K562 (cell line): ENCODE measurements around the gene GPHA2. TPM values are rescaled to one million over a fixed set of nuclear protein-coding genes. Genes with fewer than 3 reads are reported as not detected.

ENCODE experiments used
- CXXC5 ChIP-seq: fragments of 250-450 bp; sonication (Bioruptor Pico); IDR thresholded peaks from 2 replicates; pipeline ENCODE4 v1.8.0; 2022; ENCODE audit warnings: inconsistent platforms, mild to moderate bottlenecking, moderate library complexity
- DMBX1 ChIP-seq: fragments of 250-450 bp; sonication (Bioruptor Pico); IDR thresholded peaks from 2 replicates; pipeline ENCODE4 v1.8.0; 2022; ENCODE audit warnings: inconsistent platforms, mild to moderate bottlenecking, moderate library complexity, borderline replicate concordance
- EP400 ChIP-seq: fragments of 450-650 bp; IDR thresholded peaks from 2 replicates; pipeline ENCODE4 v1.6.1; 2017; ENCODE audit warnings: antibody characterized with exemption, mild to moderate bottlenecking, moderate library complexity
- EWSR1 ChIP-seq: fragments of 450-650 bp; IDR thresholded peaks from 2 replicates; pipeline ENCODE4 v1.6.1; 2018; ENCODE audit warnings: borderline replicate concordance, mild to moderate bottlenecking, low read depth, moderate library complexity; ENCODE audit not compliant: partially characterized antibody
- FOXK1 ChIP-seq: sonication (generic); formaldehyde crosslinking; IDR thresholded peaks from 2 replicates; pipeline ENCODE4 v1.8.0; 2022; ENCODE audit warnings: missing genetic modification reagents, mild to moderate bottlenecking, borderline replicate concordance
- HDAC8 ChIP-seq: fragments of 450-650 bp; IDR thresholded peaks from 2 replicates; pipeline ENCODE4 v1.6.1; 2016; ENCODE audit warnings: mild to moderate bottlenecking, missing genetic modification characterization, moderate library complexity, missing compliant biosample characterization
- LCOR ChIP-seq: sonication (generic); formaldehyde crosslinking; IDR thresholded peaks from 2 replicates; pipeline ENCODE4 v1.8.0; 2022; ENCODE audit warnings: mild to moderate bottlenecking, missing genetic modification reagents
- MNT ChIP-seq, 2 experiments: fragments of 450-650 bp; conservative IDR thresholded peaks; 2 replicates each; pipeline ENCODE4 v1.6.1; 2017; ENCODE audit warnings: mild to moderate bottlenecking in 2 of 2, moderate library complexity in 2 of 2
- MTA2 ChIP-seq: fragments of 450-650 bp; IDR thresholded peaks from 2 replicates; pipeline ENCODE4 v1.6.1; 2016; ENCODE audit warnings: low read depth
- NFIX ChIP-seq: fragments of 250-450 bp; sonication (Bioruptor Pico); IDR thresholded peaks from 2 replicates; pipeline ENCODE4 v1.4.0; 2020; ENCODE audit warnings: low read depth, mild to moderate bottlenecking, moderate library complexity
- NR3C1 ChIP-seq: sonication (generic); formaldehyde crosslinking; IDR thresholded peaks from 2 replicates; pipeline ENCODE4 v1.8.1; 2022; ENCODE audit warnings: missing genetic modification reagents
- PRPF4 ChIP-seq: fragments of 200-400 bp; formaldehyde crosslinking; IDR thresholded peaks from one replicate; pipeline ENCODE4 v1.6.1; 2017; ENCODE audit warnings: low read length, low read depth, mild to moderate bottlenecking; ENCODE audit not compliant: insufficient read depth, poor library complexity, severe bottlenecking
- TEAD1 ChIP-seq, 2 experiments: fragments of 450-650 bp in 1 of 2; sonication (generic) in 1 of 2; formaldehyde crosslinking; IDR thresholded peaks; 2 replicates each; pipeline versions ENCODE4 v1.4.0 to v1.8.0; 2020 to 2022; ENCODE audit warnings: mild to moderate bottlenecking in 2 of 2, missing genetic modification reagents in 1 of 2
- VEZF1 ChIP-seq: fragments of 200-800 bp; sonication (Bioruptor generic); IDR thresholded peaks from 2 replicates; pipeline ENCODE4 v1.6.1; 2017; ENCODE audit warnings: missing genetic modification characterization, missing compliant biosample characterization
- ZNF398 ChIP-seq: fragments of 250-450 bp; sonication (Bioruptor Pico); IDR thresholded peaks from 2 replicates; pipeline ENCODE4 v1.8.0; 2021; ENCODE audit warnings: moderate library complexity, mild to moderate bottlenecking, inconsistent platforms
- polyA plus RNA-seq, 8 experiments: library from polyadenylated mRNA; depleted of rRNA in 4 of 8; stranded (reverse) in 5 of 8; unstranded in 3 of 8; fragments of >200 nt; fragmentation: Nextera tagmentation in 2 of 8; fragmentation: Illumina TruSeq in 1 of 8; extraction: Ambion mirVana in 2 of 8; extraction: Trizol in 1 of 8; gene quantifications; 2 replicates each; pipeline versions ENCODE4 v1.2.1 to v1.2.3, GENCODE V29; 2011 to 2014; ENCODE audit warnings: inconsistent platforms in 1 of 8, missing spikeins in 1 of 8
- total RNA-seq, 7 experiments: library from RNA; depleted of rRNA in 6 of 7; stranded (reverse); fragments of >200 nt in 6 of 7; fragmentation: Illumina TruSeq in 2 of 7; extraction: Trizol in 2 of 7; gene quantifications; 2 replicates each; pipeline versions ENCODE4 v1.2.1 to v1.2.3, GENCODE V29; 2011 to 2021; ENCODE audit warnings: low replicate concordance in 1 of 7
- TF ChIP-seq, protein P1 (sequence below): sonication (generic); formaldehyde crosslinking; IDR thresholded peaks from 2 replicates; pipeline ENCODE4 v1.8.0; 2022; ENCODE audit warnings: mild to moderate bottlenecking, missing genetic modification reagents, borderline replicate concordance

GPHA2 gene
- total and polyA plus RNA-seq, 9 of the 15 experiments (the other 6 are each of a cell fraction or from before 2014, with no cell fraction given): 0.17 to 0.22 TPM; not detected in 7

DNA sequence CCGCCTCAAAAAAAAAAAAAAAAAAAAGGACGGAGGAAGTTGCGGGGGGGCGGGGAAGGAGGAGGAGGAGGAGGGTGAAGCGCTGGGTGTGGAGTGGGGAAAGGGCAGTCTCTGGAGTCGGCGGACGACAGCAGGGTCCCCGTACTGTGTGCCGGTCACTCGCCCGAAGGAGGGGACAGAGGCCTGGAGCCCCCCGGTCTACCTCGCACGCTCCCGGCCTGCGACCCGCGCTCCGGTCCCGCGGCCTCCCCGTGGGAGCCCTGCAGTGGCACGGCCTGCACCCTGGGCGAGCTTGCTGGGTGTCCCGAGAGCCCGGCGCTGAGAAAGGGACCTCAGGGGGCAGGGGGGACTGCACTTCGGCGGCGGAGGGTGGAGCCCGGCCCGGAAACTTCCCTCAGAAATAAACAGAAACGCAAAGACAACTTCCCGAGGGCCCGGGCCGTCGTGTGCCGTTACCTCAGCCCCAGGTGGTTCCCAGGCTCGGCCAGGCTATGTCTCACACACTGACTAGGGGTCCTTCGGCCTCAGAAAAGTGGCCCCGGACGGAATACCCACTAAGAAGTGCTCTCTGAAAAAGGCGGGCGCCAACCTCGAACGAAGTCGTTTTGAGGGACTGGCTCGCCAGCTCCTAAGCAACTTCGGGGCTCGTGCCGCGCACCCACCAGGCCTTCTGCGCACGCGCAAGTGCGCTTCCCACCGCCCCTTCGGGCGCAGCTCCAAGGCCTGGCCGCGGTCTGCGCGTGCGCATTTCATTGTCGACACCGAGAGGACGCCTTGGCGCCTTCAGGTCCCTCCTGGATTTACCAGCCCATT, 35.9 kb upstream of the GPHA2 start, which contains the start of gene MAJIN (continued):
- TF ChIP-seq MNT (conservative IDR thresholded peaks at IDR 0.05) (0 out of 4 replicates have a peak, but pooled peaks of 1 of the 2 experiments have one; percentile 11), LCOR (CRISPR knock-in tag) (peak; percentile 88), VEZF1 (CRISPR knock-in tag) (peak; percentile 15; the same call in 1 of the 2 replicates), NR3C1 (CRISPR knock-in tag) (no peak; the same call in 1 of the 2 replicates), HDAC8 (no peak), DMBX1 (CRISPR knock-in tag) (peak; percentile 56; the same call in 1 of the 2 replicates), FOXK1 (CRISPR knock-in tag) (0 out of 2 replicates have a peak, but pooled peaks have one; percentile 48), ZNF398 (CRISPR knock-in tag) (no peak), TEAD1 (CRISPR knock-in tag; IDR thresholded peaks at IDR 0.05) (peak in 1 of 2 experiments; percentile 69; a peak in 1 of 4 replicates), NFIX (CRISPR knock-in tag) (no peak), EP400 (no peak), CXXC5 (CRISPR knock-in tag) (peak; percentile 62; the same call in 1 of the 2 replicates), MTA2 (no peak), EWSR1 (no peak), PRPF4 (peak; percentile 30)
- TF ChIP-seq, protein P1, sequence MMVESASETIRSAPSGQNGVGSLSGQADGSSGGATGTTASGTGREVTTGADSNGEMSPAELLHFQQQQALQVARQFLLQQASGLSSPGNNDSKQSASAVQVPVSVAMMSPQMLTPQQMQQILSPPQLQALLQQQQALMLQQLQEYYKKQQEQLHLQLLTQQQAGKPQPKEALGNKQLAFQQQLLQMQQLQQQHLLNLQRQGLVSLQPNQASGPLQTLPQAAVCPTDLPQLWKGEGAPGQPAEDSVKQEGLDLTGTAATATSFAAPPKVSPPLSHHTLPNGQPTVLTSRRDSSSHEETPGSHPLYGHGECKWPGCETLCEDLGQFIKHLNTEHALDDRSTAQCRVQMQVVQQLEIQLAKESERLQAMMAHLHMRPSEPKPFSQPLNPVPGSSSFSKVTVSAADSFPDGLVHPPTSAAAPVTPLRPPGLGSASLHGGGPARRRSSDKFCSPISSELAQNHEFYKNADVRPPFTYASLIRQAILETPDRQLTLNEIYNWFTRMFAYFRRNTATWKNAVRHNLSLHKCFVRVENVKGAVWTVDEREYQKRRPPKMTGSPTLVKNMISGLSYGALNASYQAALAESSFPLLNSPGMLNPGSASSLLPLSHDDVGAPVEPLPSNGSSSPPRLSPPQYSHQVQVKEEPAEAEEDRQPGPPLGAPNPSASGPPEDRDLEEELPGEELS: 0 out of 2 replicates have a peak, but pooled peaks have one; percentile 42
